Measurements from ENCODE around the gene TSPAN1. TPM values are rescaled to one million over a fixed set of nuclear protein-coding genes. Genes with fewer than 3 reads are reported as not detected.

TSPAN1 gene
- total and polyA plus RNA-seq, 11 donors, result 0.63 to 5.5 (median 1.1) TPM

DNA sequence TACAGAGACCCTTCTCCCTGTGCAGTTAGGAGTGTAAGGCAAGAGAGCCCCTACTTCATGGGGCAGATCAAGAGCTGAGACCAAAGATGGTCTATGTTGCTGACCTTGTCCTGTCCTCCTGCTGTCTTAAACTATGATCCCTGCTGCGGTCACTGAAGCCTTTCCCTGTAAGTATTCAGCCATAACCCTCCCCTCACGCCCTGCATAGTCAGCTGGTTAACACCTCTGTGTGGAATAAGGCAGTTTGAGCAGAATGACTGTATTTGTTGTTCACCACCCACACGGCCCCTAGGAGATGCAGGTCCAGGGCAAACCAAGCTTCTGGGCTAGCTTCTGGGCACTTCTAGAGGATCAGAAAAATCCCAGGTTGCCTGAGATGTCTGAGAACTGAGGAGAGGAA is 356 bp downstream of the TSPAN1 start:
- no peak for DNase-seq
- Histone ChIP-seq H3K27ac (peak overlapping the region; percentile 28 to 93 (median 76)), H3K27me3 (no peaks in the 10 kb centered on the region), H3K9me3 (no peaks in the 10 kb centered on the region), H3K36me3 (no peaks in the 10 kb centered on the region), H3K4me1 (peaks cover 11 to 67% (median 51%) of the 10 kb centered on the region in 12 donors), H3K4me3 (no peak overlapping the region)
- ATAC-seq, result no peak
- no peak for TF ChIP-seq POLR2A (IDR thresholded peaks at IDR 0.05)
- WGBS, 4 donors, result 62 to 77% (median 67%) methylated on average over 3 of the region's 3 CpGs
- intact Hi-C loops (cut with DNase I), result loop anchor here in 2 of 10 donors (5.0 to 10.0 kb wide), 2 partner anchors 43 to 280 kb away; partner anchors contain the start of gene PIK3R3 (in 1 of the 2)

GRCh38 chr1:46176211-46176865 is 1.5 kb downstream of the TSPAN1 start, which contains the start of gene P3R3URF:
P3R3URF (minus strand) TSS chr1:46176488; CDS start chr1:46176471, 17 bp downstream.
- intact Hi-C loops (cut with DNase I), result loop anchor here in 2 of 10 donors (5.0 to 10.0 kb wide), 2 partner anchors 44 to 282 kb away; partner anchors contain the start of gene PIK3R3 (in 1 of the 2)
- Histone ChIP-seq H3K27ac (peak within 1 kb of the TSS in 11 of 12 donors; percentile 39 to 93 (median 76)), H3K4me1 (peaks cover 11 to 60% (median 45%) of the 10 kb centered on the region in 12 donors), H3K36me3 (no peaks in the 10 kb centered on the region), H3K4me3 (no peak within 1 kb of the TSS), H3K27me3 (no peaks in the 10 kb centered on the region), H3K9me3 (no peaks in the 10 kb centered on the region)
- 71 to 89% (median 87%) methylated on average over 4 to 13 of the region's 13 CpGs for WGBS, 4 donors
- no peak for TF ChIP-seq POLR2A (IDR thresholded peaks at IDR 0.05)
- TF ChIP-seq, protein P1, sequence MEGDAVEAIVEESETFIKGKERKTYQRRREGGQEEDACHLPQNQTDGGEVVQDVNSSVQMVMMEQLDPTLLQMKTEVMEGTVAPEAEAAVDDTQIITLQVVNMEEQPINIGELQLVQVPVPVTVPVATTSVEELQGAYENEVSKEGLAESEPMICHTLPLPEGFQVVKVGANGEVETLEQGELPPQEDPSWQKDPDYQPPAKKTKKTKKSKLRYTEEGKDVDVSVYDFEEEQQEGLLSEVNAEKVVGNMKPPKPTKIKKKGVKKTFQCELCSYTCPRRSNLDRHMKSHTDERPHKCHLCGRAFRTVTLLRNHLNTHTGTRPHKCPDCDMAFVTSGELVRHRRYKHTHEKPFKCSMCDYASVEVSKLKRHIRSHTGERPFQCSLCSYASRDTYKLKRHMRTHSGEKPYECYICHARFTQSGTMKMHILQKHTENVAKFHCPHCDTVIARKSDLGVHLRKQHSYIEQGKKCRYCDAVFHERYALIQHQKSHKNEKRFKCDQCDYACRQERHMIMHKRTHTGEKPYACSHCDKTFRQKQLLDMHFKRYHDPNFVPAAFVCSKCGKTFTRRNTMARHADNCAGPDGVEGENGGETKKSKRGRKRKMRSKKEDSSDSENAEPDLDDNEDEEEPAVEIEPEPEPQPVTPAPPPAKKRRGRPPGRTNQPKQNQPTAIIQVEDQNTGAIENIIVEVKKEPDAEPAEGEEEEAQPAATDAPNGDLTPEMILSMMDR (IDR thresholded peaks at IDR 0.05), result no peak
- ATAC-seq (no peak), DNase-seq (peak in 1 of 5 donors; percentile 32)

DNA sequence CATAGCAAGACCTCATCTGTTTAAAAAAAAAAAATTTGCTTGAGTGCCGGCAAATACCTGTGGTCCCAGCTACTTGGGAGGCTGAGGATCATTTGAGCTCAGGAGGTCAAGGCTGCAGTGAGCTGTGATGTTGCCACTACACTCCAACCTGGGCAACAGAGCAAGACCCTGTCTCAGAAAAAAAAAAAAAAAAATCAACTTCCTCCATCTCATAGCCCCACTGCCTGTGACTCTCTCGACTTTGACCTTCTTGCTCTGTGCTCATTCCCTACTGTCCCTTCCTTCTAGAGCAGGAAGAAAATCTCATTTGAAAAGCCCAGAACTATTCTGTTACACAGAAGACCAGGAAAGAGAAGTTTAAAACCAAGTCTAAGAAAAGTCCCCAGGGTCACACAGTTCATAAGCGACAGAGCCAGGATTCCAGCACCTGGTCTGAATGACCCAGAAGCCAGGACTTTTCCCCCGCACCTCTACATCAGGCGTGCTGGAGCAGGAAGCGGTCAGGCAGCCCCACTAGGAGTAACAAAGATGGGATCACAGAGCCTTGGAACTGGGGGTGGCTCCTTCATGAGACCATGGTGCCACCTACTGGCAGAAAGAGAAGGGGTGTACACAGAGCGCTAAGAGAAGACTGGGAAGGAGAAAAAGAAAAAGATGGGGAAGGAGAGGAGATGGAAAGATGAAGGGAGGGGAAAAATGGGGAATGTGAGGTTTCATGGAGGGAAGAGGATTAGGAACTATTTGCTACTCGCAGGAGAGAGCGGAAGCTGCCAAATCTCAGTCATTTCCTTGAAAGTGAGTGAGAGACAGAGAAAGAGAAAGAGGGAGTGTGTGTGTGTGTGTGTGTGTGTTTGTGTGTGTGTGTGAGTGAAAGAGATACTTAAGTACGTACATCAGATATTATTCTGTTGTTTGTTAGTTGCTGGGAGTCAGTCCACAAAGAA is 4.5 kb downstream of the TSPAN1 start:
- Histone ChIP-seq H3K27ac (peak overlapping the region in 7 of 12 donors; percentile 12 to 65 (median 35)), H3K4me1 (peaks cover 0 to 57% (median 31%) of the 10 kb centered on the region in 12 donors), H3K36me3 (no peaks in the 10 kb centered on the region), H3K27me3 (no peaks in the 10 kb centered on the region), H3K4me3 (peak overlapping the region in 2 of 12 donors; percentile 0 to 18), H3K9me3 (no peaks in the 10 kb centered on the region)
- DNase-seq (peak in 4 of 5 donors; percentile 79 to 85 (median 84)), ATAC-seq (peak; percentile 76 to 85 (median 82))
- intact Hi-C loops (cut with DNase I), result loop anchor here (1.0 to 10.0 kb wide), 8 partner anchors 47 to 285 kb away; partner anchors contain the start of gene PIK3R3 (in 4 of the 10)
- no peak for TF ChIP-seq POLR2A (IDR thresholded peaks at IDR 0.05)
- TF ChIP-seq, protein P1 (IDR thresholded peaks at IDR 0.05), result peak; percentile 83 to 95 (median 90)
- WGBS, 4 donors, result 9 to 14% (median 11%) methylated on average over 10 of the region's 10 CpGs

- Histone ChIP-seq H3K9me3 (no peaks in the 10 kb centered on the region), H3K27me3 (no peaks in the 10 kb centered on the region), H3K36me3 (no peaks in the 10 kb centered on the region), H3K4me1 (peaks cover 0 to 51% (median 24%) of the 10 kb centered on the region in 12 donors), H3K27ac (no peak overlapping the region), H3K4me3 (no peak overlapping the region)
- DNase-seq (peak in 2 of 5 donors; percentile 33 to 67), ATAC-seq (peak in 2 of 4 donors; percentile 2)
- TF ChIP-seq POLR2A (IDR thresholded peaks at IDR 0.05), result no peak
- TF ChIP-seq, protein P1 (IDR thresholded peaks at IDR 0.05), result peak in 3 of 12 donors; percentile 5 to 16 (median 9)
- 64 to 71% (median 67%) methylated on average over 12 of the region's 12 CpGs for WGBS, 4 donors
- intact Hi-C loops (cut with DNase I), result loop anchor here in 1 of 10 donors (1.0 kb wide), 1 partner anchor 142 kb away; no protein-coding TSS in a partner anchor
Observed at GRCh38 chr1:46180082-46180616, 5.3 kb downstream of the TSPAN1 start.

All from heart left ventricle (tissue), 16 donors.